GM21825 (cell line): ENCODE results near the gene PIM1.
"Not testable (repeated sequence)": the region's sequence is repeated elsewhere in the genome, so short reads cannot be mapped to it uniquely, and the experiment has no call there.

Source experiments
- ATAC-seq: cut with Tn5 transposase; IDR thresholded peaks from one replicate; pipeline ENCODE4 v1.9.1; 2021; ENCODE audit warnings: mild to moderate bottlenecking, moderate library complexity; ENCODE audit not compliant: unreplicated experiment

PIM1 gene

GRCh38 chr6:37170273-37171200 is 585 bp downstream of the PIM1 start:
- ATAC-seq, result peak; percentile 20

- ATAC-seq, result no peak
Measured at GRCh38 chr6:37171201-37171969, 1.4 kb downstream of the PIM1 start.

GRCh38 chr6:37171970-37172812 is 2.2 kb downstream of the PIM1 start:
- peak; percentile 21 for ATAC-seq

- ATAC-seq, result no peak
Measured at GRCh38 chr6:37172912-37173492, 3.0 kb downstream of the PIM1 start.

- no peak for ATAC-seq
Measured at GRCh38 chr6:37173493-37174195, 3.7 kb downstream of the PIM1 start.

GRCh38 chr6:37174196-37174514 is 4.2 kb downstream of the PIM1 start:
- no peak for ATAC-seq

- ATAC-seq, result no peak
Measured at GRCh38 chr6:37174515-37175331, 4.8 kb downstream of the PIM1 start.

GRCh38 chr6:37175332-37176267 is 5.6 kb downstream of the PIM1 start:
- peak; percentile 39 for ATAC-seq

GRCh38 chr6:37176268-37177076 is 6.5 kb downstream of the PIM1 start:
- ATAC-seq, result no peak

GRCh38 chr6:37177077-37177934 is 7.4 kb downstream of the PIM1 start:
- ATAC-seq, result no peak

GRCh38 chr6:37177935-37178517 is 8.1 kb downstream of the PIM1 start:
- no peak for ATAC-seq

- ATAC-seq, result no peak
Measured at GRCh38 chr6:37180075-37180474, 10.1 kb downstream of the PIM1 start.

- ATAC-seq, result not testable (repeated sequence)
Measured at GRCh38 chr6:37180610-37181009, 10.7 kb downstream of the PIM1 start.

GRCh38 chr6:37182736-37183590 is 13.0 kb downstream of the PIM1 start:
- peak; percentile 72 for ATAC-seq
